Measurements from ENCODE around the gene RALGPS2. TPM values are rescaled to one million over a fixed set of nuclear protein-coding genes. Genes with fewer than 3 reads are reported as not detected.
A peak's percentile ranks its signal among the peaks of the same experiment; 100 is the strongest.

RALGPS2 gene
- total and polyA plus RNA-seq, 9 of the 15 experiments (the other 6 are each of a cell fraction or from before 2014, with no cell fraction given): 0.28 to 6.5 (median 2.6) TPM

DNA sequence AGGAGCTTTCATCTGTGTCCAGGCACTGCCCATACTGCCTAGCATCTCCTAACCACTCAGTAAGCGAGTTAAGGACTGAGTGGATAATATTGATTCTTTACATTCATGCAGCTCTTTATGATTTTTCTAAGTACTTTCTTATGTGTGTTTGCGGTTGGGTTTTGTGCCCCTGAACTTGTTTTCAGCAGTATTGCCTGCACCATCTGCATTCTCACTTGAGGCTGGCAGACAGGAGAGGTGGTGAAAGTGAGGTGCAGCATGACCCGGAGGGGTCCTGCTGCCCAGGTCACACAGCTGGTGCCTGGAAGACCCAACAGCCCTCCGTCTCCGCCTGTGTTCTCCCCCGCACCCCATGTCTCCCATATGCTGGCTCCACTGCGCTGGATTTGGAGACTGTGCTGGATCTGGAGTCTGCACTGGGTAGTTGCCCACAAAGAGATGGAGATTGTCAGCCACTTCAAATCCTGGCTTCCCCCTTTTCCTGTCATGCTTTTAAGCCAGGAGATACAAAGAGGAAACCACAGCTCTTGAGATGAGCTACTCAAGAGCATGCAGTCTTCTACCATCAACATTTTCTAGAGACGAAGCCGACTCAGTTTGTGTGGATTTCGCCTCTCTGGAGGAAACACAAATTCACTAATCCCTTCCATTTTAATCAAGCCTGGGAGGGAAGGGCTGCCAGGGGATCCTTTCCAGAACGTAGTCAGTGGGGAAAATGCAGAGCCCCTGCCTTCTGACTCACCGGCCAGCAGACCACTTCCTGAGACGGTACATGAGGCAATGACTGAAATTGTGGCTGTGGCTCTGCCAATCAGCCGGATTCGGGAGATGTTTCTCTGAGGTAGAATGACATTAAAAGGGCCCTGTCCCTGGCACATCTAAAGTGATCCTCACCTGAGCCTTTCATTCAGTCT lies 217.5 kb downstream of the RALGPS2 start:
- Histone ChIP-seq H3K4me2 (ENCODE audit: insufficient read depth, low read length) (no peak overlapping the region), H3K27ac (ENCODE audit: extremely low read depth, low read depth, low read length) (no peak overlapping the region), H3K4me1 (replicated peaks in 1 of 2; ENCODE audit: control insufficient read depth in 2 of 2, insufficient read depth in 2 of 2, low read length in 2 of 2) (no peaks in the 10 kb centered on the region), H3K27me3 (ENCODE audit: control insufficient read depth in 2 of 2, insufficient read depth in 2 of 2, low read length in 2 of 2) (peaks cover 75 to 77% of the 10 kb centered on the region in 2 experiments), H3K9me3 (replicated peaks; ENCODE audit: control insufficient read depth, insufficient read depth, low read depth, low read length) (no peaks in the 10 kb centered on the region), H4K20me1 (replicated peaks; ENCODE audit: control insufficient read depth, insufficient read depth, low read length) (no peaks in the 10 kb centered on the region), H3K79me2 (ENCODE audit: control insufficient read depth, insufficient read depth, low read length) (no peaks in the 10 kb centered on the region), H3K9ac (ENCODE audit: insufficient read depth in 1 of 2, low read depth in 2 of 2, low read length in 2 of 2) (no peak overlapping the region), H3K4me3 (no peak overlapping the region), H2AFZ (ENCODE audit: low read depth, low read length) (no peak overlapping the region), H3K36me3 (ENCODE audit: control insufficient read depth, insufficient read depth, low read length) (no peaks in the 10 kb centered on the region), H3K9me1 (ENCODE audit: control insufficient read depth, insufficient read depth, low read length) (no peaks in the 10 kb centered on the region)
- TF ChIP-seq CEBPG (CRISPR knock-in tag; IDR thresholded peaks at IDR 0.05): no peak
- peak in 1 of 2 experiments; percentile 63; a peak in 2 of 4 replicates for TF ChIP-seq CEBPG (tag; conservative IDR thresholded peaks at IDR 0.05 in 1 of 2, IDR thresholded peaks at IDR 0.05 in 1 of 2)
- TF ChIP-seq, protein P1, sequence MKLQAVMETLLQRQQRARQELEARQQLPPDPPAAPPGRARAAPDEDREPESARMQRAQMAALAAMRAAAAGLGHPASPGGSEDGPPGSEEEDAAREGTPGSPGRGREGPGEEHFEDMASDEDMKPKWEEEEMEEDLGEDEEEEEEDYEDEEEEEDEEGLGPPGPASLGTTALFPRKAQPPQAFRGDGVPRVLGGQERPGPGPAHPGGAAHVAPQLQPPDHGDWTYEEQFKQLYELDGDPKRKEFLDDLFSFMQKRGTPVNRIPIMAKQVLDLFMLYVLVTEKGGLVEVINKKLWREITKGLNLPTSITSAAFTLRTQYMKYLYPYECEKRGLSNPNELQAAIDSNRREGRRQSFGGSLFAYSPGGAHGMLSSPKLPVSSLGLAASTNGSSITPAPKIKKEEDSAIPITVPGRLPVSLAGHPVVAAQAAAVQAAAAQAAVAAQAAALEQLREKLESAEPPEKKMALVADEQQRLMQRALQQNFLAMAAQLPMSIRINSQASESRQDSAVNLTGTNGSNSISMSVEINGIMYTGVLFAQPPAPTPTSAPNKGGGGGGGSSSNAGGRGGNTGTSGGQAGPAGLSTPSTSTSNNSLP (IDR thresholded peaks at IDR 0.05; ENCODE audit: borderline replicate concordance, low read depth, low read length): no peak
- ATAC-seq: no peak
- no peak for FAIRE-seq
- no TSS peak for BruUV-seq (replicated peaks)
- WGBS (ENCODE audit: insufficient coverage, low coverage, missing lambda C conversion rate): under 1% methylated on average over 15 of the region's 15 CpGs
- intact Hi-C loops (cut with micrococcal nuclease) (no loop called here), in situ Hi-C loops (cut with MboI) (no loop called here)
- no peak for DNase-seq (ENCODE audit: extremely low read depth in 1 of 4, low spot score in 3 of 4)
- POLR2A ChIA-PET: interaction anchor here (0.7 to 2.3 kb wide), 4 partner anchors 10 to 291 kb away, joined by 3 to 9 read pairs (median 5); no protein-coding TSS in a partner anchor
- CTCF ChIA-PET (ENCODE audit: low intra/inter-chr PET ratio): no interaction called here
